8988T (cell line): ENCODE measurements around the gene SUN5.
"Not testable (repeated sequence)": the region's sequence is repeated elsewhere in the genome, so short reads cannot be mapped to it uniquely, and the experiment has no call there.

Source experiments
- DNase-seq: peaks from one replicate; pipeline ENCODE4 v3.0.0; 2011

Gene SUN5

DNA sequence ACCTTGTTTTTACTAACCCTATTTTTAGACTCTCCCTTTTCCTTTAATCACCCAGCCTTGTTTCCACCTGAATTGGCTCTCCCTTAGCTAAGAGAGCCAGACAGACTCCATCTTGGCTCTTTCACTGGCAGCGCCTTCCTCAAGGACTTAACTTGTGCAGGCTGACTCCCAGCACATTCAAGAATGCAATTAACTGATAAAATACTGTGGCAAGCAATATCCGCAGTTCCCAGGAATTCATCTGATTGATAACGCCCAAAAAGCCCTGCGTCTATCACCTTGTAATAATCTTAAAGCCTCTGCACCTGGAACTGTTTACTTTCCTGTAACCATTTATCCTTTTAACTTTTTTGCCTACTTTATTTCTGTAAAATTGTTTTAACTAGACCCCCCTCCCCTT, 29.1 kb downstream of the SUN5 start:
- DNase-seq, result not testable (repeated sequence)

DNA sequence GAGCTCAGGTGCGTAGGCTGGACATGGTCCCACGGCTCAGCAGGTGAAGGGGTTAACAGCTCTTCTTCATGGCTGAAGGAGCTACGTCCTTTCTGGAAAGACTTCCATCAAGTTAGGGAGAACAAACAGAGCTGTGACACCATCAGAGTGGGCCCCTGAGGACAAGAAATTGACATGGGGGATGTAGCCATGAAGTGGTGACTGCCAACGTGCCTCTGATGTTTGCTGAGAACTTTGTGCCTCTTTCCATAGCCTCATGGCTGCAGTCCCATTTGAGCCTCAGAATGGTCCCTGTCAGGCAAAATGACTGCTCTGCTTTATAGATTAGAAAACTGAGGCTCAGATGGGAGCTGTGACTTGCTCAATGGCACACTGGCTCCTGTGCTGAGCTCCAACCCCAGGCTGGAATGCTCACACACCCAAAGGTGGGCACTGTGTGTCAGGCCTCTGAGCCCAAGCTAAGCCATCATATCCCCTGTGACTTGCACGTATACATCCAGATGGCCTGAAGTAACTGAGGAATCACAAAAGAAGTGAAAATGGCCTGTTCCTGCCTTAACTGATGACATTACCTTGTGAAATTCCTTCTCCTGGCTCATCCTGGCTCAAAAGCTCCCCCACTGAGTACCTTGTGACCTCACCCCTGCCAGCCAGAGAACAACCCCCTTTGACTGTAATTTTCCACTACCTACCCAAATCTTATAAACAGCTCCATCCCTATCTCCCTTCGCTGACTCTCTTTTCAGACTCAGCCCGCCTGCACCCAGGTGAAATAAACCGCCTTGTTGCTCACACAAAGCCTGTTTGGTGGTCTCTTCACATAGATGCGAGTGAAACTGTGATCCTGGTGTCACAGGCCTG, 29.8 kb downstream of the SUN5 start:
- DNase-seq, result not testable (repeated sequence)

DNA sequence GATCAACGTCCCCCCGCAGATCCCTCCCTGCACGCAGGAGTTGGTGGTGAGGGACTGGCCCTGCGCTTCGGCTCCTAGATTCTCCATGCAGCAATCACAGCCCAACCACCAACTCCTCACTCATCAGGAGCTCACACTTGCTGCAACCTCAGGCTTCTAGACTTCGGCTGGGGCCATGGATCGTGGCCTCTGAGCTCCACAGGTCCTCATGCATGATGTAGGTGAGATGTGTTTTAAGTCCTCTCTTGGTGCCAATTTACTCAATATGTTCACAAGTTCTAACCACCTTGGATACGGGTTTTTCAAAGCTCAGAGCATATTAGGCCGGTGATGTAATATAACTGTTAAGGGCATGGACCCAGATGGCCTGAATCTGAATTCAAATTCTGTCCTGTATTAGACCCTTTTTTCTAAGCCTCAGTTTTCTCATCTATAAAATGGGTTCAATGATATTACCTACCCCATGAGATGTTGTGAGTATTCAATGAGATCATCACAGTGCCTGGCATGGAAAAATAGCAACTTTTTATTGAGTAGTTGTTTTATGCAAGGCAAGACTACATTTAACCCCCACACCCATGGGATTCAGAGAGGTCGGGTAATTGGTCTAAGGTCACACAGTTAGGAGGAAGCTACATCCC, 31.0 kb downstream of the SUN5 start:
- no peak for DNase-seq

- no peak for DNase-seq
These were observed 31.8 kb downstream of the SUN5 start for GRCh38 chr20:32972181-32973076.

- DNase-seq, result no peak
These were observed 32.5 kb downstream of the SUN5 start for GRCh38 chr20:32971703-32972161.

DNA sequence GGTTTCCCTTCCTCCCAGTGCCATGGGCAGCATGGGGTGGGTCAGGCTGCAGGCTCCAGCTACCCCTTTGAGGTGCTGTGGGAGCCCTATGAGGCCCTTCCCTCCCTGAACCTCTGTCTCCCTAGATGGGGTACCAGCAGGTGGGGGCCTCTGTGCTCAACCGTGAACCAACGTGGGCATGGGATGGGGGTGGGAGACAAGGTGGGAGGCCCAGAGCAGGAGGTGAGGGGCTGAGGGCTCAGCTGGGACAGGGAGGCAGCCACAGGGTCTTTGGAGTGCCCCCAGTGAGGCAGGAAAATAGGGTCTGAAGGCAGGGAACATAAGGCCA, 33.3 kb downstream of the SUN5 start:
- DNase-seq, result no peak

- DNase-seq, result no peak
These were observed 33.9 kb downstream of the SUN5 start for GRCh38 chr20:32970115-32970972.

DNA sequence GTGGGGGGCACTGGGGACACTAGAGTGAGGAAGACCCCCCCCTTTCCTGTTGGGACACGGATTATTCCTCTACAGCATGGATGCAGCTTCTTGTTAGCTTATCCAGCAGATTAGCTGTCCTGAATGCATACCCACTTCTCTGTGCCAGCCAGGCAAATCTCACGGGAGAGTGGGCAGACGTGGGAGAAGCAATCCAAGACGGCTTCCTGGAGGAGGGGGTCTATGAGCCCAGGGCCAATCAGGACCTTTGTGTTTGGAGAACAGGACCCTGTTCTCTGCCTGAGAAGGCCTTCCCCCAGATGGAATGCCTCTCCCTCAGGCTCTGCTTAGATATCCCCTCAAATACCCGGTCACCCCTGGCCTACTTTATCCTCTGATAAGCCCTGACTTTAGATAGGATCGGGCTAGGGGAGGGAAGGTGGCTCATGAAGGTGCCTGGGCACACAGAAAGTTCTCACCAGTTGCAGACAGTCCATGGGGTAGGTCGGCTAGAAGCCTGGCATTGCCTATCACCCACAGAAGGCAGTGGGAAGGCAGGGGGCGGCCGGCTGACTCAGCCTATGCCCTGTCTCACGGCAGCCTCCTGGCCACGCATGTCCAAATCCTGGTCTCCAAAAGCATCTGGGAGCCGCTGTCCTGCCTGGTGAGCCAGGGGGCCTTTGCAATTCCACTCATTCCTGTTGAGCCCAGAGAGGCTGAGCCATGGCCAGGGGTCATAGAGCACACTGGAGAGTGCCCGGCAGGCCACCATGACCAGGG, 34.7 kb downstream of the SUN5 start:
- no peak for DNase-seq

DNA sequence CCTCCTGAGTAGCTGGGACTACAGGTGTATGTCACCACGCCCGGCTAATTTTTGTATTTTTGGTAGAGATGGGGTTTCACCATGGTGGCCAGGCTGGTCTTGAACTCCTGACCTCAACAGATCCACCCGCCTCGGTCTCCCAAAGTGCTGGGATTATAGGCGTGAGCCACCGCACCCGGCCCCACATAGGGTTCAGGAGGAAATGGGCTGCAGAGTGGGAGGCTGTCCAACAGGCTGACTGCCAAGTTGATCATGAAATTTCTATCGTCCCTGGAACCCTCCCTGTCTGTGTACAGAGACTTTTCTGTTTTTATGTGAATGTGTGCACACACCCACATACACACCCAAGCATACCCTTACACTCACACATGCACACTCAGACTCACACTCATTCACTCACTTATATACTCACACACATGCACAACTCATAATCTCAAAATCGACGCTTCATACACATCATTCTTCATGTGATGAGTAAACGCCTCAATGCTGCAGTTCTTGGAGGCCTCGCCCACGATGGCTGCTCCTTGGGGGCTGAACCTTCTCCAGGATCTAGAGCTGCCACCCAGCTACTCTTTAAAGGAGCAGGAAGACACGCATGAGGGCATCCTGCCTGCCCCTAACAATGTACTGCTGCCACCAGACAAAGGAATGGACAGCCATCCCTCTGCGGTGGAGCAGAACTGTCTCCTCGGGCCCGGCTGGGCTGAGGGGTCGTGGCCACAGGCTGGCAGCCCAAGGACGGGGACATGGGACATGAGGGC, 35.6 kb downstream of the SUN5 start:
- DNase-seq, result no peak

GRCh38 chr20:32967961-32968457, 36.2 kb downstream of the SUN5 start:
- no peak for DNase-seq

- no peak for DNase-seq
These were observed 37.1 kb downstream of the SUN5 start for GRCh38 chr20:32966881-32967781.

GRCh38 chr20:32966382-32966781, 37.9 kb downstream of the SUN5 start:
- DNase-seq, result no peak

DNA sequence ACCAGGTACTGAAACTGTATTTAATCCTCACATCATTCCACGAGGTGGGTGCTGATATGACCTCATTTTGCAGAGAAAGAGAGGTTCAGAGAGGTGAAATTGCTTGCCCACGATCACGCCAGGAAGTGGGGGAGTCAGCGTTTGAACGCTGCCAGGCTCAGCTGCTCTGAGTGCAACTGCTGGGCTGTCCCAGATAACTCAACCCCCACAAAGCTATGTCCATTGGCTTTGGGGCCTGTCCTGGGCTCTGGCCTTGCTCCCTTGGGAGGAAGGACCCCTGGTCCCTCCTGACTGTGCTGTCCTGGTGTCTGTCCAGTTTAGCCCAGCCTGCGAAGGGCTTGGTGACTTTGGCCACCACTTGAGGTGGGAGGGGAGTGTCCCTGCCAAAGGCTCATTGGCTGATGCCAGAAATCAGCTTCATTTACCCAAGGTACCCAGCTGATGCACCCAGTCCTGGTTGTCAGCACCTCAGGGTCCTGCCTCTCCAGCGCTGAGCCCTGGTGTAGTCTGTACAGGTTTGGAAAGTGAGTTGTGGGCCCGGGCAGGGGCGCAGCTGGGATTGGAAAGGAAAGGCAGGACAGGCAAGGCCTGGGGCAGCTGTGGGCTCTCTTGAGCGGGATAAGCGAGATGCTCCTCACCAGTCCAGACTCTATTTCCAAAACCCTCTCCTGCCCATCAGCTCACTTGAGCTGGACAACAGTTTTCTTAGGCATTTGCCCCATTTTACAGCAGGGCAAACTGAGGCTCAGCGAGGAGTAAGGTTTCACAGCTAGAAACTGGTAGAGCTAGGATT, 38.5 kb downstream of the SUN5 start:
- no peak for DNase-seq

DNA sequence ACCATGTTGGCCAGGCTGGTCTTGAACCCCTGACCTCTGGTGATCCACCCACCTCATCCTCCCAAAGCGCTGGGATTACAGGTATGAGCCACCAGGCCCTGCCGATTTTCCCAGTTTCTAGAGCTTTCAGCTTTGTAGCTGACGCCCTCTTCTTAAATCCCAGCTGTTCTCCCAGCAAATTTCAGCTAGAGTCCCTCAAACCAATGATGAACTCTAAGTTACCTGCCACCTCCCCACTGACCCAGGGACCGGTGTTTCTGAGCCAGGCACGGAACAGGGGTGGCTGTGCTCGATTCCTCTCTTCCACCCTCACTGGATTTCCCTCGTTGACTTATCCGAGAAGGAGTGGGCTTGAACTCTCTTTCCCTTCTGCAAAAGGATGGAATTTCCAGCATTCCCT, 39.1 kb downstream of the SUN5 start:
- DNase-seq, result no peak

DNA sequence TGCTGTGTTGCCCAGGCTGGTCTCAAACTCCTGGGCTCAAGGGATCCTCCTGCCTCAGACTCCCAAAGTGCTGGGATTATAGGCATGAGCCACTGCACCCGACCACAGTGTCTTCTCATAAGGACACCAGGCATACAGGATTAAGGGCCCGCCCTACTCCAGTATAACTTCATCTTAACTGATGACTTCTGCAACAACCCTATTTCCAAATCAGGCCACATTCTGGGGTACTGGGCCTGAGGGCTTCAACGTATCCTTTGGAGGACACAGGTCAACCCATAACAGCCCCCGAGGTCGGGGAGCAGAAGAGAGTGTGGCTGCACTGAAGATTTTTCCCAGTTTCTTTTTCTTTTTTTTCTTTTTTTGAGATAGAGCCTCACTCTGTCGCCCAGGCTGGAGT, 39.7 kb downstream of the SUN5 start:
- no peak for DNase-seq

GRCh38 chr20:32963176-32963575, 41.1 kb downstream of the SUN5 start:
- DNase-seq, result no peak

GRCh38 chr20:32962646-32963045, 41.6 kb downstream of the SUN5 start:
- not testable (repeated sequence) for DNase-seq

DNA sequence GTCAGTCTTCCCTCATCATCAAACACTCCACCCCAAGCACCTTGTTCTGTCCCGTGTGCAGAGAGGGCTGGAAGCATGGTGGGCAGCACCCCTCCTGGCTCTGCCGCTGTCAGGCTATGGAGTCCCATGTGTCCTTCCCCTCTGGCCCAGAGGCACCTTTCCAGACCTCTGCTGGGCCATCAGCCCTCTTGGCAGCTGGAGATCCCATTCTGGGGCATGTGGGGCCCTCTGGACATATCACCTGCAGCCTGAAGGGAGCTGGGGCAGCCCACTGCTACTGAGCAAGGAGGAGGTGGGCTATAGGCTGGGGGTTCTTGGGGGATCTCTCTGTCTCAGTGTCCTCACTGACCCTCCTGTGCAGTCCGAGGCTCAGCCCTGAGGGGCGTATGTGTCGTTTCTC, 42.2 kb downstream of the SUN5 start:
- DNase-seq, result no peak
